ENCODE results near the gene TEAD1. TPM values are rescaled to one million over a fixed set of nuclear protein-coding genes. Genes with fewer than 3 reads are reported as not detected.
A peak's percentile ranks its signal among the peaks of the same experiment; 100 is the strongest.

TEAD1 gene
- total and polyA plus RNA-seq, 3 experiments from 2014 or later, result 0.59 to 0.89 TPM; not detected in 1

DNA sequence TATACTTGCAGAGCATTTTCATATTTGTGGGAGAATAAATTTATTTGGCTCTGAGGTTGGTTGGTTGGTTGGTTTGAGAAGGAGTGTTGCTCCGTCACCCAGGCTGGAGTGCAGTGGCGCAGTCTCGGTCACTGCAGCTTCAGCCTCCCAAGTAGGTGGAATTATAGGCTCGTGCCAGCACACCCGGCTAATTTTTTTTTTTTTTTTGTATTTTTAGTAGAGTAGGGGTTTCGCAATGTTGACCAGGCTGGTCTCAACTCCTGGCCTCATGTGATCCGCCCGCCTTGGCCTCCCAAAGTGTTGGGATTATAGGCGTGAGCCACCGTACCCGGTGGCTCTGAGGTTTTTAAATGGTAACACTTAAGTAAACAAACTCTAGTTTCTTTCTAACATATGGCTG, 161.1 kb downstream of the TEAD1 start:
- H3K9me3 ChIP-seq (ENCODE audit: low read length), result no peaks in the 10 kb centered on the region
- CTCF ChIA-PET, result no interaction called here
- no peaks in the 10 kb centered on the region for H3K4me1 ChIP-seq (ENCODE audit: insufficient read depth, low read length)
- H3K36me3 ChIP-seq (ENCODE audit: insufficient read depth, low read length), result no peaks in the 10 kb centered on the region
- peaks cover 0 to 1% (median 0%) of the 10 kb centered on the region in 3 donors for H3K36me3 Mint-ChIP-seq
- no peak overlapping the region for H3K27ac Mint-ChIP-seq
- no peak overlapping the region for H3K27ac ChIP-seq (ENCODE audit: low read depth, low read length)
- H3K27me3 Mint-ChIP-seq, result peaks cover 11 to 53% of the 10 kb centered on the region in 2 donors
- H3K4me3 ChIP-seq (ENCODE audit: low read length), result no peak overlapping the region
- POLR2A ChIA-PET, result no interaction called here
- H3K27me3 ChIP-seq (ENCODE audit: insufficient read depth, low read length, poor library complexity, severe bottlenecking), result no peaks in the 10 kb centered on the region
- no peak for DNase-seq
- H3K4me1 Mint-ChIP-seq, result no peaks in the 10 kb centered on the region
- no peak overlapping the region for H3K4me3 Mint-ChIP-seq
- H3K9me3 Mint-ChIP-seq, result no peaks in the 10 kb centered on the region

- H3K9me3 Mint-ChIP-seq, result no peaks in the 10 kb centered on the region
- H3K27ac Mint-ChIP-seq, result no peak overlapping the region
- H3K4me3 Mint-ChIP-seq, result no peak overlapping the region
- H3K4me1 ChIP-seq (ENCODE audit: insufficient read depth, low read length), result no peaks in the 10 kb centered on the region
- no peak overlapping the region for H3K27ac ChIP-seq (ENCODE audit: low read depth, low read length)
- no peak overlapping the region for H3K4me3 ChIP-seq (ENCODE audit: low read length)
- DNase-seq, result no peak
- H3K27me3 ChIP-seq (ENCODE audit: insufficient read depth, low read length, poor library complexity, severe bottlenecking), result no peaks in the 10 kb centered on the region
- H3K4me1 Mint-ChIP-seq, result peaks cover 3 to 13% (median 4%) of the 10 kb centered on the region in 3 donors
- CTCF ChIA-PET, result no interaction called here
- peaks cover 0 to 1% (median 0%) of the 10 kb centered on the region in 3 donors for H3K36me3 Mint-ChIP-seq
- H3K27me3 Mint-ChIP-seq, result peaks cover 3 to 32% of the 10 kb centered on the region in 2 donors
- POLR2A ChIA-PET, result no interaction called here
- no peaks in the 10 kb centered on the region for H3K36me3 ChIP-seq (ENCODE audit: insufficient read depth, low read length)
- no peaks in the 10 kb centered on the region for H3K9me3 ChIP-seq (ENCODE audit: low read length)
Observed at GRCh38 chr11:12838463-12839123, 164.4 kb downstream of the TEAD1 start.

GRCh38 chr11:12840871-12841660, 166.8 kb downstream of the TEAD1 start:
- peaks cover 0 to 1% (median 0%) of the 10 kb centered on the region in 3 donors for H3K36me3 Mint-ChIP-seq
- CTCF ChIA-PET, result no interaction called here
- Histone ChIP-seq H3K4me3 (ENCODE audit: low read length) (no peak overlapping the region), H3K4me1 (ENCODE audit: insufficient read depth, low read length) (no peaks in the 10 kb centered on the region), H3K27ac (ENCODE audit: low read depth, low read length) (no peak overlapping the region), H3K36me3 (ENCODE audit: insufficient read depth, low read length) (no peaks in the 10 kb centered on the region), H3K27me3 (ENCODE audit: insufficient read depth, low read length, poor library complexity, severe bottlenecking) (no peaks in the 10 kb centered on the region), H3K9me3 (ENCODE audit: low read length) (no peaks in the 10 kb centered on the region)
- H3K9me3 Mint-ChIP-seq, result no peaks in the 10 kb centered on the region
- no peak overlapping the region for H3K27ac Mint-ChIP-seq
- peaks cover 3 to 13% (median 4%) of the 10 kb centered on the region in 3 donors for H3K4me1 Mint-ChIP-seq
- H3K27me3 Mint-ChIP-seq, result peaks cover 5 to 20% of the 10 kb centered on the region in 2 donors
- no peak overlapping the region for H3K4me3 Mint-ChIP-seq
- POLR2A ChIA-PET, result no interaction called here
- no peak for DNase-seq

DNA sequence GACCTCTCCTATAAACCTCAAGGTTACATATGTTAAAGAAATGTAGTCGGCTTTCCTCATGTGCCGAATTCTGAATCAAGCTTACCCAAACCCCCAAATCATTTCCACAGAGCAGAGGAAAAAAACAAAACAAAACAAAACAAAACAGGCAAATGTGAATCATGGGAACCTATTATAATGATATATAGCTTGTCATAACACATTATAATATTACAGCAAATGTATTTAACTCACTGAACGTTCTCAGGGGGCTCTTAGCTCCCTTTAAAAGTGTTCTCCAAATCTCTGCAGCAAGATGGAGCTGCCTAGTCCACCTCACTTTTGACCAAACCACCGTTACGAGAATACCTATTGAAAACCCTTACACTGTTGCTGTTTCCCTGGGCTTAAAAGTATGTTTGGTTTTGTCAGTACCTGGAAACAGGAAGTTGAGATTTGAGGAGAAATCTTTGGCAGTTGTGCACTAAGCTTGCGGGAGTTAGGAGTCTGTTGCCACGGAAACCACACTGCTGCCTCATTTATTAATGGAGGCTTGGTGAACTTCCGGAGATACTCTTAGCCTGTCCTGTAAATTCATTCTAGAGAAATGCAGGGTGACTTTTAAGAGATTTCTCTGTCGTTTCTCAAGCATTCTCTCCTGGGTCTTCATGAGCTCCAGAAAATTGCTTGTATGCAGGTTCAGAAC, 167.9 kb downstream of the TEAD1 start:
- DNase-seq, result no peak
- H3K36me3 Mint-ChIP-seq, result peaks cover 0 to 1% (median 0%) of the 10 kb centered on the region in 3 donors

DNA sequence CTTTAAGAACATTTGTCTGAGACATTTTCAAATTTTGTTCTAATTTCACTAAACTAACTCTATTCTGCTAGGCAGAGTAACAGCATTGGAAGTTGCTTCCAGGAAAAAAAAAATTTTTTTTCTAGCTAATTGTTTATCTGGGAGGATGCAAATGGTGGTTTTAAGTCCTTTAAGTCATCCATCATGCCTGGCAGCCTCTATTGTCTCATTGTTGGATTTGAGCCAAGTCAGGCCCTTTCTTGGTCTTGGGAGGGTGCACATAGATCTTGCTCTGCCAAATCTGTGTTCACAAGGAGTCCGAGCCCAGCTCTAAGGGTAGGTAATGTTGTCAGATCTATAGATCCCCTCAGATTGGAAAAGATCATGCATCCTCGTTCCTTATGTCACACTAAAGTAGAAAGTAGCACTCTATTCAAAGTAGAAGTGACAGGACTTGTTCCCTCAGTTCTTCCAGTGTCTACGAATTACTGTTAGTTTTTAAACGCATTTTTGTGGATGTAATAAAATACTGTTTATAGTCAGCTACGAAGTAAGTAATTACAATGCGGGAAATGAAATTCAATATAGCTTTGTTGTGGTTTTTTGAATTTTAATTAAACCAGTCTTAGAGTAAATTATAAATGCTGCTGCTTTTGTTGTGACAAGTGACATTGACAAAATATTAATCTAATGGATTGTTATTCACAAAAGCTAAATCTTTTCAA, 168.9 kb downstream of the TEAD1 start:
- H3K9me3 Mint-ChIP-seq, result no peaks in the 10 kb centered on the region
- peaks cover 3 to 13% (median 4%) of the 10 kb centered on the region in 3 donors for H3K4me1 Mint-ChIP-seq
- Histone ChIP-seq H3K4me3 (ENCODE audit: low read length) (no peak overlapping the region), H3K9me3 (ENCODE audit: low read length) (no peaks in the 10 kb centered on the region), H3K27ac (ENCODE audit: low read depth, low read length) (no peak overlapping the region), H3K36me3 (ENCODE audit: insufficient read depth, low read length) (no peaks in the 10 kb centered on the region), H3K4me1 (ENCODE audit: insufficient read depth, low read length) (no peaks in the 10 kb centered on the region), H3K27me3 (ENCODE audit: insufficient read depth, low read length, poor library complexity, severe bottlenecking) (no peaks in the 10 kb centered on the region)
- peaks cover 5 to 29% of the 10 kb centered on the region in 2 donors for H3K27me3 Mint-ChIP-seq
- H3K36me3 Mint-ChIP-seq, result peaks cover 0 to 1% (median 0%) of the 10 kb centered on the region in 3 donors
- peak overlapping the region in 1 of 7 donors; percentile 42 for H3K4me3 Mint-ChIP-seq
- no peak for DNase-seq
- ChIA-PET CTCF (no interaction called here), POLR2A (no interaction called here)
- H3K27ac Mint-ChIP-seq, result no peak overlapping the region

More for the DNA sequence above, 167.9 kb downstream of the TEAD1 start:
- no peaks in the 10 kb centered on the region for H3K4me1 ChIP-seq (ENCODE audit: insufficient read depth, low read length)
- Mint-ChIP-seq H3K9me3 (no peaks in the 10 kb centered on the region), H3K4me3 (no peak overlapping the region), H3K4me1 (peaks cover 3 to 13% (median 4%) of the 10 kb centered on the region in 3 donors), H3K27ac (no peak overlapping the region), H3K27me3 (peaks cover 5 to 23% of the 10 kb centered on the region in 2 donors)
- H3K27me3 ChIP-seq (ENCODE audit: insufficient read depth, low read length, poor library complexity, severe bottlenecking), result no peaks in the 10 kb centered on the region
- H3K4me3 ChIP-seq (ENCODE audit: low read length), result no peak overlapping the region
- CTCF ChIA-PET, result no interaction called here
- no peak overlapping the region for H3K27ac ChIP-seq (ENCODE audit: low read depth, low read length)
- H3K9me3 ChIP-seq (ENCODE audit: low read length), result no peaks in the 10 kb centered on the region
- H3K36me3 ChIP-seq (ENCODE audit: insufficient read depth, low read length), result no peaks in the 10 kb centered on the region
- POLR2A ChIA-PET, result no interaction called here

GRCh38 chr11:12845163-12845562, 170.9 kb downstream of the TEAD1 start:
- ChIA-PET POLR2A (no interaction called here), CTCF (interaction anchor here (1.5 kb wide), 1 partner anchor 8 kb away, joined by 4 read pairs; no protein-coding TSS in a partner anchor)
- H3K36me3 Mint-ChIP-seq, result no peaks in the 10 kb centered on the region
- H3K27me3 Mint-ChIP-seq, result peaks cover 3 to 39% of the 10 kb centered on the region in 2 donors
- Histone ChIP-seq H3K27me3 (ENCODE audit: insufficient read depth, low read length, poor library complexity, severe bottlenecking) (no peaks in the 10 kb centered on the region), H3K27ac (ENCODE audit: low read depth, low read length) (peak overlapping the region; percentile 41), H3K4me1 (ENCODE audit: insufficient read depth, low read length) (no peaks in the 10 kb centered on the region), H3K36me3 (ENCODE audit: insufficient read depth, low read length) (no peaks in the 10 kb centered on the region), H3K4me3 (ENCODE audit: low read length) (no peak overlapping the region), H3K9me3 (ENCODE audit: low read length) (no peaks in the 10 kb centered on the region)
- no peak overlapping the region for H3K4me3 Mint-ChIP-seq
- DNase-seq, result no peak
- no peak overlapping the region for H3K27ac Mint-ChIP-seq
- H3K9me3 Mint-ChIP-seq, result no peaks in the 10 kb centered on the region
- H3K4me1 Mint-ChIP-seq, result peaks cover 3 to 13% (median 4%) of the 10 kb centered on the region in 3 donors

- peak overlapping the region; percentile 41 for H3K27ac ChIP-seq (ENCODE audit: low read depth, low read length)
- H3K27me3 ChIP-seq (ENCODE audit: insufficient read depth, low read length, poor library complexity, severe bottlenecking), result no peaks in the 10 kb centered on the region
- H3K4me1 ChIP-seq (ENCODE audit: insufficient read depth, low read length), result no peaks in the 10 kb centered on the region
- no peak overlapping the region for H3K27ac Mint-ChIP-seq
- H3K27me3 Mint-ChIP-seq, result peaks cover 4 to 45% of the 10 kb centered on the region in 2 donors
- no peaks in the 10 kb centered on the region for H3K36me3 Mint-ChIP-seq
- ChIA-PET CTCF (interaction anchor here (1.5 kb wide), 1 partner anchor 9 kb away, joined by 4 read pairs; no protein-coding TSS in a partner anchor), POLR2A (no interaction called here)
- H3K4me3 Mint-ChIP-seq, result no peak overlapping the region
- no peaks in the 10 kb centered on the region for H3K9me3 ChIP-seq (ENCODE audit: low read length)
- no peak for DNase-seq
- H3K36me3 ChIP-seq (ENCODE audit: insufficient read depth, low read length), result no peaks in the 10 kb centered on the region
- H3K9me3 Mint-ChIP-seq, result no peaks in the 10 kb centered on the region
- H3K4me1 Mint-ChIP-seq, result peaks cover 3 to 13% (median 4%) of the 10 kb centered on the region in 3 donors
- no peak overlapping the region for H3K4me3 ChIP-seq (ENCODE audit: low read length)
Observed at GRCh38 chr11:12845739-12846358, 171.6 kb downstream of the TEAD1 start.
